Measurements from ENCODE around the gene ACAA1.

GRCh38 chr3:38157595-38157994 is 20.7 kb upstream of the ACAA1 start:
- TF ChIP-seq CTCF (IDR thresholded peaks at IDR 0.05): no peak
- no peak for TF ChIP-seq POLR2A (IDR thresholded peaks at IDR 0.05)

All from right lobe of liver (tissue), 4 donors.